HG03196 (cell line): ENCODE data around the gene LPGAT1.

Experiments
- ATAC-seq: cut with Tn5 transposase; IDR thresholded peaks from one replicate; pipeline ENCODE4 v1.9.1; 2021; ENCODE audit not compliant: unreplicated experiment

The LPGAT1 gene

GRCh38 chr1:211775170-211775569, 55.4 kb downstream of the LPGAT1 start:
- ATAC-seq = no peak

DNA sequence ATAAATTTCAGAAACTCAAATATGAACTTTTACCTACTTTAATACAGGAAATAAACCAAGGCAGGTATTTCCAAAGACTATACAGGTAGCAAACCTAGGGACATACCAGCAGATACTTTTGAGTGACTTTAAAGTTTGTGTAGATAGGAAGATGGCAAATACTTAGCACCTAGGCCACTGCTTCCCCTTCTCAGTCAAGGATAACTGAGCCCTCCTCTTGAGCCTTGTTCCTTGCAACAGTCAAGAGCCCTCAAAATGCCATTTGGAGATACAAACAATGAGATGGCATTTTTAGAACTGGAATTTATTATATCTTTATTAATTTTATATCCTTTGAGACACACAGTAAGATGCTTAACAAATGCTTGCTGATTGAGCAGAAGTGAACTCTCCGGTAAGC, 65.9 kb downstream of the LPGAT1 start:
- no peak for ATAC-seq

- no peak for ATAC-seq
Measured at GRCh38 chr1:211762206-211762605, 68.4 kb downstream of the LPGAT1 start.

GRCh38 chr1:211761400-211761799, 69.2 kb downstream of the LPGAT1 start:
- ATAC-seq = no peak

- no peak for ATAC-seq
Measured at GRCh38 chr1:211756471-211757020, 74.0 kb downstream of the LPGAT1 start.

GRCh38 chr1:211753649-211754251, 76.8 kb downstream of the LPGAT1 start:
- ATAC-seq = no peak

DNA sequence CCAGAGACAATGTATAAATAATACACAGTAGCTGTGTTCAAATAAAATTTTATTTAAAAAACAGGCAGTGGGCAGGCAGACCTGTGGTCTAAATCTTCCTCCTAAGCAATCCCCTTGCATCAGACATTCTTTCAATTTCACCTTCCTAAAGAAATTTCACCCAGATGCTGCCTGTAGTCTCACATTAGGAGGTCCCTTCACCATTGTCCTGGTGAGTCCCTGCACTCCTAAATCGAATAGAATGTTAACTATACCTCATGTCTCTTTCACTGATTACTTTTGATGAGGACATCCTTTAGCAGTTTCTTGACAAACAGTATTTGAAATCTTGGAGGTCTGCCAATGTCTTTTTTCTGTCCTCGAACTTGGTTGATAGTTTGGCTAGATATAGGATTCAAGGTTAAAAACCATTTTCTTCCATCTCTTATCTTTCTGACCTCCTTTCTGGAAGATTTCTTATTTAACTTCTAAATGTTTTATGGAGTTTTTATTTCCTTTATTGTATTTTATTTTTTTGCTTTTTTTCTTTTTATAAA, 77.5 kb downstream of the LPGAT1 start:
- ATAC-seq = no peak

- ATAC-seq = no peak
Measured at GRCh38 chr1:211752317-211752716, 78.2 kb downstream of the LPGAT1 start.

DNA sequence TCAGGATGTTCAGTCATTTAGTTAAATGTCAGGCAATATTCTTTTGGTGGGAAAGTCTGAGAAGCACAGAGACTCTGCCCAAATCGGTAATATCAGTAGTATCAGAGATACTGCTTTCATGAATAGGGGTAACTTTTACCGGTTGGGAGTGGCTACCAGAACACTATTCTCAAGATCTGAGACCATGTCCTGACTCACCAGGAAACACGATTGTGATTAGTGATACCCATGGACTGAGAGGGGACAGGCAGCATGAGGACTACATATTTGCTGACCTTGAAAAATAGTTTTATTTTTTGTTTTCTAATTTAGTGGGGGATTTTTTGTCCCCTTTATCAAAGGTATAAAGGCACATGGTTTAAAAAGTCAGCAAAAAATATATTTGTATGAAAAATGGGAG, 79.1 kb downstream of the LPGAT1 start:
- no peak for ATAC-seq

- ATAC-seq = no peak
Measured at GRCh38 chr1:211750599-211750998, 80.0 kb downstream of the LPGAT1 start.

- ATAC-seq = no peak
Measured at GRCh38 chr1:211749251-211749650, 81.3 kb downstream of the LPGAT1 start.

DNA sequence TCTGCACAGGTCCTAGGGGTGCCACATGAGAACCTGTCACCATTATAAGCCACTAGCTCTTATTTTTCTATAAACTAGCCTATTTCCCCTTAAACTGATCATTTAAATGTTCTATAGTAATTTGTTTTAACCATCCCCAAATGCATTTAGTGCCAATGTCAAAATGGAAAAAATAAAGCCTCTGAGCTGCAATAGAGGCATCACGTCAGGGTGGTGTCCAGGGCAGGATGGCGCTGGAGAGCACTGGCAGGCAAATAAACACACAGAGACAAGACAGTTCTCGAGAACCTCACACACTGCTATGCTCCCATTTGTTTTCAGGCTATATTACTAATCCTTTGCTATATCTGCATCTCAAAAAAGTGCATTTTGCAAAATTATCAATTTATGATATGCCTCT, 81.8 kb downstream of the LPGAT1 start:
- no peak for ATAC-seq

DNA sequence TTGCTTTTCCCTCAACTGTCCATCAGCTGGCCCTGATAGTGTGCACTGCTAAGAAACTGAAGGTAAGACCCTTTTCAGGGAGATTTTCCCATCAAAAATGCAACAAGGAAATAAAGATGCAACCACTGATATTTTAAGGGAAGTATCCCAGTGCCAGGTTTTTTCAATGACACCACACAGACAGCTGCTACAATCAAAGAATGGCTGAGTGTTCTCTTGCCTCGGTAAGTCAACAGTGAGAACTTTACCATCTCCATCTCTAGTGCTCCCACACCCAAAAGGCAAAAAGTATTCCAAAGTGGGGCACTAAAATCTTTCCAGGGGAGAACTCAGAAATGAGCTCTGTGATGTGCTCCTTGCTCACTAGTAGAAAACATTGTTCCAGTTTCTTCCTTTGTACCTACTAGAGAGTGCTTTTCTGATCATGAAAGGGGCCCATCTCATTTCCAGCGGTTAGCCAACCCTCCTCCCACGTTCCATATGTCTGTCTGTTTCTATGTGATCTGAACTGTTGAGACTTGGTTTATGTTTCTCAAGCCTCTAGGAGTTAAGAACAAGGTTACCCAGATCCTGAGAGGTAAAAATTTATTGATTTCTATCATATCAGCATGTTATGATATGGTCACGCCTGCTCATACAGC, 87.6 kb downstream of the LPGAT1 start:
- ATAC-seq = no peak

DNA sequence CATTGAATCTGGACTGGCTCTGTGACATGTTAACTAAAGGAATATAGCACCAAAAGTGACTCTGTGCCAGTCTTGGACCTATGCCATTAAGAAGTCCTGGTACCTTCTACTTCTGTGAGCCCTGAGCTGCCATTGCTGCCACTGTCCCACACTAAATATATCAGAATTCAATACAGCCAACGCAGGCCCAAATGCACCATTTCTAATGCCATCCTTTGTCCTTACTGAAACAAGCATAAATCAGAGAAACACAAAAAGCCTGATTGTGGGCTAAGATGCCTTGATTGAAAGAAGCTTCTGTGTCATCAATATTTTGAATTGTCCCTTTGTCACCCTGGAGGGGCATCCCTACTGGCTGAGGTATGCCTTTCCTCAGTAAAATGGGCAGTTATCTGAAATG, 88.3 kb downstream of the LPGAT1 start:
- no peak for ATAC-seq

- ATAC-seq = no peak
Measured at GRCh38 chr1:211741788-211742187, 88.8 kb downstream of the LPGAT1 start.

- no peak for ATAC-seq
Measured at GRCh38 chr1:211741116-211741515, 89.4 kb downstream of the LPGAT1 start.

DNA sequence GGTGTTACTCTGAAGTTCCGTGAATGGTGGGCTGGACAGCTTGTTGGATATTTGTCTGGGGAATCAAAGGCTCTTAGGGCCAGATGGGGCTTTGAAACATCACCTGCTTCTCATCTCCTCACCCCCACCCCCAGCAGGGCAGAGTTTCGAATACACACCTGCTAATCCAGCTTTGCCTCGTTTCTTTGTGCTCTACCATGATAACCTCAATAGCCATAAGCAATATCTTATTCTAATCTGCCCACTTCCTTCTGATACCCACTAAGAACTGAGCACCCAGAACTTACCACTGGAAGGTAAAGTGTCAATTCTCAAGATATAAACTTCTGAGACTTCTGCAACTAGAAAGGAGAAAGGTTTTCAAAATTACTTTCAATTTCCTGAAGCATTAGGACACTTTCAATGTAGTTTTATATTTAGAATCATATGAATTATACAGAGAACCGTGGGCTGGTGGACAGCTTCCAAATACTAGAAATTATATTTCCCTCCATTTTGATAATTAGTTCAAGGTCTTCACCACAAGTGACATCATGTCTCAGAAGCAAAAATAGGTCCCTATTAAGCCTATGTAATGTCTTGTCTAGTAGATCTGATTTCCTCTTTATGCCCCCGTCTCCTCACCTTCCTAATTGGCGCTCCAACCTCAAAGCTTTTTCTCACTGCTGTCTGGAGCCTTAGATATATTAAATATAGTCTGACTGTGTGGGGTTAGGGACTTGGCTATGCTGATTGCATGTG, 90.7 kb downstream of the LPGAT1 start:
- ATAC-seq = no peak

- ATAC-seq = no peak
Measured at GRCh38 chr1:211738691-211739301, 91.8 kb downstream of the LPGAT1 start.

- ATAC-seq = no peak
Measured at GRCh38 chr1:211738096-211738690, 92.4 kb downstream of the LPGAT1 start.

DNA sequence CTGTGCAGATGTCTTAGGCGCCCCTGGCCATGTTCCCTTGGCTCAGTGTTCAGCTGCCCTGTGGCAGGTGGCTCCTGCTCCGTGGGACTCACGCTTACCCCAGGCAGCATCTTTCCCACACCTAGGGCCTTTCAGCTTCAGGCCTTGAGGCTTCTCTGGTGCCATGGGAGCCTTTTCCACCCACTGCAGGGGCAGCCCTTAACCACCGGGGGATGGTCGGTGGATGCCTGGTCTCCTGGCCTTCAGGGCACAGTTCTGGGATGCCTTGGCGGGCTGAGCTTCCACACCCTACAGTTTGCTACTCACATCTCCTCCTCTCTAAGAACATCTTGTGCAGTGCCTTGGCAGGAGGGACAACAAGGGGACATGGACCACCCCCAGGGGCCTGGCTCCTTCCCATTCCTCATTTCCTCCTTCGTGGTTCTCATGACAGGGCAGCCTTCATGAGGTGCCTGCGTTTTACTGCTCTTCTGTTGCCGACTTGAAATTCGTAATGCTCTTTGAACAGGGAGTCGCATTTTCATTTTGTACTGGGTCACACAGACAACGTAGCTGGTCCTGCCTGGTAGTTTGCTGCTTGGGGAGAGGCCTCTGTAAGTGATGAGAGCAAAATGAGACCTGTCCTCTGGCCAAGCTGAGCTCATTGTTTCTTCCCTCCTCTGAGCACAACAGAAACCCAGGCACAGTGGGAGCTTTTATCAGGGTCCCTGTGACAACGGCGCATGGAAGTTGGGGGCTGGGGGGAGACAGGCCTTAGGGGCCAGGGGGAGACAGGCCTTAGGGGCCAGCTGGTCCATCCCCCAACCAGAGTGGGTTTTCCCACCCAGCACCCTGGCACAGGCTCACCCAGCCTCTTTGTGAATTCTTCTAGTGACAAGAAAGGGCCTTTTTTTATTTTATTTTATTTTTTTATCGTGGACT, 93.2 kb downstream of the LPGAT1 start:
- no peak for ATAC-seq
